Dendritic cell treated with granulocyte-macrophage colony-stimulating factor and Interleukin-4, amounts not matched to agents 40 ng/mL and 50 ng/mL, for 4 days (primary cell): ENCODE results near the gene AHNAK2.

Experiments used
- H3K27ac Mint-ChIP-seq: one replicate; pipeline ENCODE4 v1.8.0; 2022; ENCODE audit warnings: mild to moderate bottlenecking, mixed read lengths
- H3K27me3 Mint-ChIP-seq: one replicate; pipeline ENCODE4 v1.8.0; 2022; ENCODE audit warnings: mild to moderate bottlenecking, mixed read lengths
- H3K36me3 Mint-ChIP-seq: one replicate; pipeline ENCODE4 v1.8.0; 2022; ENCODE audit warnings: low read depth, mixed read lengths
- H3K4me1 Mint-ChIP-seq: one replicate; pipeline ENCODE4 v1.8.0; 2022; ENCODE audit warnings: low read depth, mixed read lengths
- H3K4me3 Mint-ChIP-seq: one replicate; pipeline ENCODE4 v1.8.0; 2022; ENCODE audit warnings: mild to moderate bottlenecking, moderate library complexity, mixed read lengths
- H3K9me3 Mint-ChIP-seq: one replicate; pipeline ENCODE4 v1.8.0; 2022; ENCODE audit warnings: mixed read lengths
- intact Hi-C: fragments of 100-400 bp; cut with micrococcal nuclease; formaldehyde crosslinking; loops from one replicate; pipeline ENCODE4 v1.15.0; 2022

Gene AHNAK2

DNA sequence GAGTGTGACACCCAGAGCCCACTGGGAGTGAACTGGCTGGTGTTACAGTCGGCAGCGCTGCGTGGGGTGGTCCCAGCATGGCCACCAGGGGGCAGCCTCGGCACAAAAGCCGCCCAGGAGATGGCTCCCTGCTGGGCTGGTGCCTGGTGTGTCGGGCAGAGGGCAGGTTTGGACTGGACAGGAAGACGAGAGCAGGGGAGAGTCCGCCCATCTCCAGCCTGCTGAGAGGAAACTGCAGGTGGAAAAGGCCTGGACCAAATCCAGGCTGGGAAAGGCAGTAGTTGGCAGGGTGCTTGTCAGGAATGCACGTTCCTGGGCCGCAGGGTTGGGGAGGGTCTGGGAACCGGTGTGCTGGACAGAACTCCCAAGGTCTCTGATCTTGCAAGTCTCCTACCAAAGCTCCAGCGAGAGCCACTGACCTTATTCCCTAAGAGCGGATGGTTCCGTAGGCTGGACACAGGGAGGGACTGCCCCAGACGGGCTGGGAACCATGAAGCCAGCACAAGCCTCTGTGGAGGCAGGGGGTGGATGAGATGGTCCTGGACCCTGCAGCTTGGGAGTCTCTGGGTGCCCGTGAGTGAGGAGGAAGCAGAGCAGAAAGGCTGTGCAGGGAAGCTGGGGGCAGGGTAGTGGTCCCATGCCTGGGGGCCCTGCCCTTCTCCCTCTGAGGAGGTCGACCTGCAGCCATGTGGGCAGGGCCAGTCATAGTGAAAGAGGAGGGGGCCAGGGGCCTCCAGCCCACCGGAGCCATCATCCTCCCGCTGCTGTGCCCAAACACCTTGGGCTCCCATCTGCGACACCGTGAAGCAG is 1.8 kb downstream of the AHNAK2 start:
- H3K4me1 Mint-ChIP-seq, result peaks cover 21% of the 10 kb centered on the region
- no peak overlapping the region for H3K4me3 Mint-ChIP-seq
- H3K27me3 Mint-ChIP-seq, result peaks cover 57% of the 10 kb centered on the region
- no peaks in the 10 kb centered on the region for H3K36me3 Mint-ChIP-seq
- H3K9me3 Mint-ChIP-seq, result no peaks in the 10 kb centered on the region
- no peak overlapping the region for H3K27ac Mint-ChIP-seq
- intact Hi-C loops, result loop anchor here (1.0 to 5.0 kb wide), 2 partner anchors 69 to 111 kb away; no protein-coding TSS in a partner anchor

DNA sequence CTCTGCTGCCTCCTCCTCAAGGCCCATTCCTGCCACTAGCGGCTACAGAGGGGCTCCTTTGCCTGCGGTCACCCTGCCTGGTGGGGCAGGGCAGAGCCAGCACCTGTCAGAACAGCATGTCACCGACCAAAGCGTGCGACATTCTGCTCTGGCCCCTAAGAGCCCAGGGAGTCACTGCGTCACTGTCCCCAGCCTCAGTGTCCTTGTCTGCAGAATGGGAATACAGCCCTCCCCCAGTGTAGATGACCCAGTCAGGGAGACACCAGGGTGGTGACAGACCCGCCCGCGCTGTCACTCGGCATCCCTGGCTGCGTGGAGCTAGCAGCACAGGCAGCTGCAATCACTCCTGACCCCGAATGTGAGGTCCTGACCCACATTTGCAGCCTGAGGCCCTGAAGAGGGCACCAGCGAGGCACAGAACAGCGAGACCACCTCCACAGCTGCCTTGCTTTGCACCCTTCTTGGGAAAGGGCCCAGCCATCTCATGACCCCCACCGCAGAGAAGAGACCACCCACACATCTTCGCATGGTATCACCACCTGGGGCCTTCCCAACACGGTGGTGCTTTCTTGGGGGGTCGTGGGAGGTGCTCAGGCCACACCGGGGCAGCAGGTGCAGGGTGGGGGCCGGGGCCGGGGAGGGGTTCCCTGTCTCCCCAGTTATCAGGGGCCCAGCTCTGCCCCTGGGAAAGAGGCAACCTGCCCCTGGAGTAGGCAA is 2.5 kb downstream of the AHNAK2 start:
- Mint-ChIP-seq H3K27me3 (peaks cover 49% of the 10 kb centered on the region), H3K4me3 (no peak overlapping the region), H3K4me1 (peaks cover 22% of the 10 kb centered on the region), H3K9me3 (no peaks in the 10 kb centered on the region), H3K27ac (no peak overlapping the region), H3K36me3 (no peaks in the 10 kb centered on the region)
- intact Hi-C loops, result loop anchor here (1.0 to 5.0 kb wide), 2 partner anchors 70 to 112 kb away; no protein-coding TSS in a partner anchor

DNA sequence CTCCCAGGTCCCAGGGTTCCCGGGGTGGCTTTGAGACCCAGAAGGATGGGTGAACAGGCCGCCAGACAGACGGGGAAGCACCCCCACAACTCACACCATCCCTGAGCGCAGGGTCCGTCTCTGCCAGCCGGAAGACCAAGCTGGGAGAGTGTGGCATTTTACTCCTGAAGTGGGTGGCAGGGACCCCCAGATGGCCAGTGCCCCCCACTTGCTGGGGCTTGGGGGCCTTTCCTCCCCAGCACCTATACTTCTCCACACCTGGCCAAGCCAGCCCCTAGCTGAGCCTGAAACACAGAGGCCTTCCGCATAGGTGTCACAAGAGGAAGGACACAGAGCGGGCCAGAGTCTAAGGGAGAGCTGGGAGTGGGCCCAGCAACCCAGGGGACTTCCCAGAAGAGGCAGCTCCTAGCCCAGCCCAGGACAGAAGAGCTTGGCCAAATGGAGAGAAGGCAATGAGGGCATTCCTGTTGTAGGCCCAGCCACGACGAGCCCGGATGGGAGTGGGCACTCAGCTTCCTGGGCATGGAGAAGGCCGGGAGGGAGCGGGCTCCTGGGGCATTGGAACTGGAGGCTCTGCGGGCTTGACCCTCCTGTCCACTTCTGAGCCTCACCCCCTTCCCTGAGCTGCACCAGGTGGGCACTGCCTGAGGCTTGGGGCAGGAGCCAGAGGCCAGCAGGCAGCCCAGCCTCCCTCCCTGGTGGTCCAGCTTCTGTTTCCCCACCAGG is 3.3 kb downstream of the AHNAK2 start:
- intact Hi-C loops, result loop anchor here (5.0 kb wide), 1 partner anchor 112 kb away; no protein-coding TSS in a partner anchor
- H3K4me3 Mint-ChIP-seq, result no peak overlapping the region
- no peaks in the 10 kb centered on the region for H3K9me3 Mint-ChIP-seq
- H3K4me1 Mint-ChIP-seq, result peaks cover 27% of the 10 kb centered on the region
- no peaks in the 10 kb centered on the region for H3K36me3 Mint-ChIP-seq
- H3K27me3 Mint-ChIP-seq, result peaks cover 42% of the 10 kb centered on the region
- no peak overlapping the region for H3K27ac Mint-ChIP-seq

DNA sequence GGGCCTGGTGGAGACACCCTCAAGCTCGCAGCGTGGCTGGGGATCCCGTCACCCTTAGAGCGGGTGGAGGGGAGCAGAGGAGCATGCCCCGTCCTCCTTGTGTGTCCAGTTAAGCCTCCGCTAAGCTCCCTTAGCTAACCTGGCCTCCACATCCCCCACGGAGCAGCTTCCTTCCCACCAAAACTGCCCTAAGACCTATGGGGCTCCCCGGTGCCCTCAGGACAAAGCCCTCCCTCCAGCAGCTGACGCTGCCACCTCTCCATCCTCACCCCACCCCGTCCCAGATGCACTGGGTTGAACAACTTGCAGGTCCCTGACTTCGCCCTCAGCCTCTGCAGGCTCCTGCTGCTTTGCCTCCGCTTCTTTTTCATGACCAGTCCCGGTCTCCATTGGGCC is 4.0 kb downstream of the AHNAK2 start:
- peaks cover 40% of the 10 kb centered on the region for H3K27me3 Mint-ChIP-seq
- intact Hi-C loops, result no loop called here
- peaks cover 27% of the 10 kb centered on the region for H3K4me1 Mint-ChIP-seq
- no peaks in the 10 kb centered on the region for H3K36me3 Mint-ChIP-seq
- no peak overlapping the region for H3K27ac Mint-ChIP-seq
- no peaks in the 10 kb centered on the region for H3K9me3 Mint-ChIP-seq
- H3K4me3 Mint-ChIP-seq, result no peak overlapping the region

DNA sequence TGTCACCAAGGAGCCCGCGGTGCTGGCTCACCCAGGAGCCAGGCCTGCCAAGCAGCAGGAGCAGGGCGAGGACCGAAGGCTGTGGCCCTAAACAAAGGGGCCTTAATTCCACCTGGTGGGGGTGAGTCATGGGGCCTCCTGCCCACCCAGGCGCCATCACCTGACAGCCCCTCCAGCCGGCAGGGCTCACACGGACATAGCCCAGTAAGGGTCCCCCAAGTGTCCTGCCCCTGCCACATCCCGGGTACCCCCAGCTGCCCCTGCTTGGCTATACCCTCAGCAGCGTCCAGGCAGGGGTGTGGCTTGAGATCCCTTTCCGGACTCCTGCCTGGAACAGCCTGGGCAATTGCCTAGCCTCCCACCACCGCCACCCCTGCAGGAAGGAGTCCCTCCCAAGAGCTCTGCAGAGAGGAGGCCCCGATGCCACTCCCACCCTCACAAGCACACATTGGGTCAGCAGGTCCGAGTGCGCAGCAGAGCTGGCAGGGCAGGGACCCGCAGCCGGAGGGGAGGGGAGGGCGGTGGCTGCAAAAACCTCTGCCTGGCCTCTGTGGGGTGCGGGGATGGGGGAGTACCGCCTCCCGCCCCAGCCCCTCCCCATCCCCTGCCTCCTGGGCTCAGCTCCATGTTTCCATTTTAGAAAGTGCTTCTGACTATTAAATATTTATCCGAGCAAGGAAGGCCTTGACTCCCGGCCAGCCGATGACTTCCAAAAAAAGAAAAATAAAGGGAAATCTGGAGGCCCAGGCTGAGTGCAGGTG is 4.6 kb downstream of the AHNAK2 start:
- Mint-ChIP-seq H3K27me3 (peaks cover 40% of the 10 kb centered on the region), H3K9me3 (no peaks in the 10 kb centered on the region), H3K4me1 (peaks cover 21% of the 10 kb centered on the region), H3K4me3 (no peak overlapping the region), H3K27ac (no peak overlapping the region), H3K36me3 (no peaks in the 10 kb centered on the region)
- intact Hi-C loops, result no loop called here

DNA sequence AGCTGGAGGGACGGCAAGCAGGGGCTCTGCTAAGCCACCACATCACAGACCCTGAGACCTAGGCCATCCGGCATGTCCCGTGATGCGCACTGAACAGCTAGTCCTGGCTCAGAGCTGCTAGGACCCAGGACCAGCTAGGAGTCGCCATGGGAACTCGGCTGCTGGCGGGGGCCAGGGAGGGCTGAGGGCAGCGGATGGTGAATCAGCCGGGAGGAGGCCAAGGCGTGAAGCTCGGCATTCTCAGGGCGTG is 5.1 kb downstream of the AHNAK2 start:
- peaks cover 43% of the 10 kb centered on the region for H3K27me3 Mint-ChIP-seq
- H3K4me3 Mint-ChIP-seq, result no peak overlapping the region
- H3K27ac Mint-ChIP-seq, result no peak overlapping the region
- intact Hi-C loops, result no loop called here
- H3K4me1 Mint-ChIP-seq, result peaks cover 19% of the 10 kb centered on the region
- H3K36me3 Mint-ChIP-seq, result no peaks in the 10 kb centered on the region
- no peaks in the 10 kb centered on the region for H3K9me3 Mint-ChIP-seq

DNA sequence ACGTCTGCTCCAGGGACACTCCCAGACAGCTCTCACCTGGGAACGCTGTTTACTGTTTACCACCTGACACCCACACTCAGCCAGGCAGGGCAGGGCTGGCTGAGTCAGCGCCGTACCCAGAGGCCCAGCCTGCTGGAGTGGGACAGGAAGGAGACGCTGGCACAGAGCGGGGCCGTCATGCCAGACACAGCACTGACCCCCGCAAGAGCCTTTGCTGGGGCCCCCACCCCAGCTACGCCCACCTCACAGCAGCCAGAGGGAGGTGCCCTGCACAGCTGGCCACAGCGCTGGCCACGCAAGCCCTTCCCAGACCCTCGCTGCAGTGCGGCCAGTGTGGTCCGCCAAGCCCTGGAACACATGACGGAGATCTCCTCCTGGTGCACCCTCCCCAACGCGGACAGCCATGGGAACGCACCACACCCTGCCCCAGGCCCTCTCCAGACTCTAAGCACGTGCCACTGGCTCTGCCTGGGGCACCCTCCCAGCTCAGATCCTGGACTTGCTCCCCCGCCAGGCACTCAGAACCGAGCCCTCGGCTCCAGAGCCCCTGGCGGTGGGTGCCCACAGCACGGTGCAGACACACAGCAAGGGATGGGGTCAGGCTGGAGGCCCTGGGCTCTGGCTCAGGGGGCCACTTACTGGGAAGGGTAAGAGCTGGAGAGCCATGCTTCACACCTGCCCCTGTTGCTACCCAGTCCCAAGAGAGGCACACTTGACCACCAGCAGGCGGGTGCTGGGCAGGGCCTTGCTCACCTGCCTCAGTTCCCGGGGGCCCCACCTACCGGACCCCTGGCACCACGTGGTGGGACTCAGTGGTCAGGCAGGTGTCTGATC is 5.7 kb downstream of the AHNAK2 start:
- peaks cover 15% of the 10 kb centered on the region for H3K4me1 Mint-ChIP-seq
- H3K27ac Mint-ChIP-seq, result no peak overlapping the region
- peaks cover 46% of the 10 kb centered on the region for H3K27me3 Mint-ChIP-seq
- intact Hi-C loops, result no loop called here
- H3K4me3 Mint-ChIP-seq, result no peak overlapping the region
- no peaks in the 10 kb centered on the region for H3K36me3 Mint-ChIP-seq
- no peaks in the 10 kb centered on the region for H3K9me3 Mint-ChIP-seq

DNA sequence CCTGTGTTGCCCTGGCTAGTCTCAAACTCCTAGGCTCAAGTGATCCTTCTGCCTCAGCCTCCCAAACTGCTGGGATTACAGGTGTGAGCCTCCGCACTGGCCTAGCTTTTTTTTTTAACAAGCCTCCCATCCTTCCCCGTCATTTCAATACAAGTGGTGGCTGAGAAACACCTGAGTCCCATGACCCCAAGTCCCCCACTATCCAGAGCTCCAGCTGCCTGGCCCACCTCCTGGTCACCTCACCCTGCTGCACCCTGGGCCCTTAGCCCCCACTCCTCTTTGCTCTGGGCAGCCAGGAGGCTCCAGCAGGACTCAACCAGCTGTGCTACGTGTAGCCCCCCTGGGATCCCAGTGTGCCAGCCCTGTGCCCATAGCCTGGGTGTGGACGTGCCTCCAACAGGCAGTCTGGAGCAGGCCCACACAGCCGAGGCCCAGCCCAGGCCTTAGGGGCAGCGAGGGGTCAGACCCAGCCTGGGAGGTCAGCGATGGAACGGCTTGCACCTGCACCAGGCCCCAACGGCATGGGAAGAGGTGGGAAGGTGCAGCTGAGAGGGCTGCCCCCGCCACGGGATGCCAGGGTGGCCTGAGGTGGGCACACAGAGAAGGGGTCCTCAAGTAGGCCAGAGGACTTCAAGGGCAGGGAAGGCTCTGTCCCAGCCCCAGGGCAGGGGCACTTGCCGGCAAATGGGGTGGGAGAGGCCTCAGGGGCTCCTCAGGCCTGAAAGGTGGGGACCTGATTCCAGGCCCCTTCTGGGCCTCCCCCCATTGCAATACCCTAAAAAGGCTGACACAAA is 6.5 kb downstream of the AHNAK2 start:
- no peaks in the 10 kb centered on the region for H3K36me3 Mint-ChIP-seq
- no peaks in the 10 kb centered on the region for H3K9me3 Mint-ChIP-seq
- intact Hi-C loops, result no loop called here
- H3K27me3 Mint-ChIP-seq, result peaks cover 46% of the 10 kb centered on the region
- peaks cover 11% of the 10 kb centered on the region for H3K4me1 Mint-ChIP-seq
- H3K4me3 Mint-ChIP-seq, result no peak overlapping the region
- H3K27ac Mint-ChIP-seq, result no peak overlapping the region

DNA sequence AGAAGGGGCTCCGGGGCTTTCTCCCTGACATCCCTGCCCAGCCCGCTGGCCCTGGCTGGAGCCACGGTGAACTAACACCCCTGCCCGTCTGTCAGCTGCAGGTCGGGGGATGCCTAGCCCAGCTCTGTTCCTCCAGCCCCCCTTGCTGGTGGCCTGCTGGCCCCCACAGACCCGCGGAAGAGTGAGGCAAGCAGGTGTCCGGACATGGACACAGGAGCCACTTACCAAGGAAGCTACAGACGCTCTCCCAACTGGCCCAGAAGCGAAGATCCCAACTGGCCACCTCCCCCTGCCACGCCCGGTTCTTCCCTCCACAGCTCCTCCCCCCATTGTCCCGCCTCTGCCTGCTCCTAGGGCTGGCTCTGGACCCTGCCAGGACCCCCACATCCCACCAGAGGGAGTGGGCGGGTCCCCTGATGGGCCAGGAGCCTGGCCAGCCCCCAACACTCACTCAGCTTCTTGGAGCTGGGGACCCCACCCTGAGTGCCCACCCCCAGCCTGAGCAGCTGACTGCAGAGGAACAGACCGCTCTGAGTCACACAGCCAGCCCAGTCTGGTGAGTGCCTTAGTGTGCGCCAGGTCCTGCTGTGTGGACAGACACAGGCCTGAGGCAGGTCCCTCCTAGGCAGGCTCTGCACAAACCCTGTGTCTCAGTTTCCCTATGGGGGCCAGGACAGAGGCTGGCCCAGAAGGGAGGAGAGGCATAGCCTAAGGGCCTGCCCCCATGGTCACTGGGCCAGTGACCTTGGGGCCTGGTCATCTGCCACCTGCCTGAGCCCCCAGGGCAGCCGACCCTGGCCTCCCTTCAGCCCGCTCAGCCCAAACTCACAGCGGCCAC is 7.7 kb downstream of the AHNAK2 start:
- peaks cover 6% of the 10 kb centered on the region for H3K4me1 Mint-ChIP-seq

DNA sequence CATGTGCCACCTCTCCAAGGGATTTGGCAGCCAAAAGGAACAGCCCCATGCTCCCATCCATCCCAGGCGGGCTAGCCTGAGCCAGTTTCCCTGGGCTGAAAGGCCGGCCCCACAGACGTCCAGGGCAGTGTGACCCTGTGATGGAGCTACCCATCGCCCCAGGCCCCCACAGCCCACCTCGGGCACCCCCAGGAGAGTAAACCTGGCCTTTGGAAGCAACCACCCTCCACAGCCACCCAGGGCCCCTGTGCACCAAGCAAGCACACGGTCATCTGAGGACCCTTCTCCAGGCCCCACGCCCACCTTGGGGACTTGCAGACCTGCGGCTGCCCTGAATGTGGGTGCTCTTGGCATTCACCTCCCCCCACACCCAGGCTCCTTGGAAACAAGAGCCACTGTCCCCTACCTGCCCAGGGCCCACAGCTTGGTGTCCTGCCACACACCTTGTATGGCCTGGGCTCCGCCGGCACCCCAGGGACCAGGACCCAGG is 8.4 kb downstream of the AHNAK2 start:
- H3K4me3 Mint-ChIP-seq, result no peak overlapping the region
- no peaks in the 10 kb centered on the region for H3K9me3 Mint-ChIP-seq
- H3K27me3 Mint-ChIP-seq, result peaks cover 45% of the 10 kb centered on the region
- peaks cover 6% of the 10 kb centered on the region for H3K4me1 Mint-ChIP-seq
- no peaks in the 10 kb centered on the region for H3K36me3 Mint-ChIP-seq
- intact Hi-C loops, result no loop called here
- no peak overlapping the region for H3K27ac Mint-ChIP-seq

More for the DNA sequence above, 7.7 kb downstream of the AHNAK2 start:
- Mint-ChIP-seq H3K36me3 (no peaks in the 10 kb centered on the region), H3K4me3 (no peak overlapping the region), H3K9me3 (no peaks in the 10 kb centered on the region), H3K27me3 (peaks cover 45% of the 10 kb centered on the region), H3K27ac (no peak overlapping the region)
- intact Hi-C loops, result no loop called here

DNA sequence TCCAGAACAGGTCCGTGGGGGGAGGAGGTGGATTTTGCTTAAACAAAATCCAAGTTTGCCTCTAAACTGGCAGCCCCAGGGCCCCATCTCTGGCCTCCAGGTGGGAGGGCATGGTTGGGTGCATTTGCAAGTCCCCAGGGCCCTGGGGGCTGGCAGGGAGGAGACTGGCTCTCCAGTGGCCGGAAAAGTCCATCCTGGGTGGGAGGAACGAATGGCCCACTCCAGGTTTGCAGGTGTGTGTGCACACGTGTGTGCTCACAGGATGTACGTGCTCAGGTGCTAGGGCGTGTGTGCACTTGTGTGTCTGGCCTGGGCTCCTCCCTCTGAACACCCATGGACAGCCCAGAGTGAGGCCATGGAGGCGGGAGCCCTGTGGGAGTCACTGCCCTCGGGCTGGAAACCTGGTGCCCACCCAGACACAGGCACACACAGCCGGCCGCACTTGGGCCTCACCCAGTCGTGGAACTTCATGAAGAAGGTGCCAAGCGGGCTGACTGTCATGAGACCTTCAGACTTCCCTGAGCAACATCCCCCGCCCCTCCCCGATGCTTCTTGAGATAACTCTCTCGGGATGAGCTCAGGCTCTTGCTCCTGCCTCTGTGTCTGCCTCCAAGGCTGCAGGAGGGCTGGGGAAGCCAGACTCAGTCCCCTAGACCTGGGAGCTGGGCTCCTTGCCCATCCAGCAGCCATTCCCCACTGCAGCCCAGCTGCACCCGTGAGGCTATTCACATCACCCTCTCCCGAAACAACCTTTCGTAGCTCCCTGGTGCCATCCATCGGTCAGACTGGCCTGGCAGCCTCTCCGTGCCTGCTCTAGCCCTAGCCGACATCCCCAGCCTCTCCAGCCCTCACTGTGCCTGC is 9.4 kb downstream of the AHNAK2 start:
- Mint-ChIP-seq H3K4me3 (no peak overlapping the region), H3K9me3 (no peaks in the 10 kb centered on the region), H3K4me1 (peaks cover 6% of the 10 kb centered on the region), H3K27ac (no peak overlapping the region), H3K27me3 (peaks cover 41% of the 10 kb centered on the region), H3K36me3 (no peaks in the 10 kb centered on the region)
- intact Hi-C loops, result no loop called here
